HG03565 (cell line): Measurements from ENCODE around the gene ZNF219.

Source experiments
- ATAC-seq: cut with Tn5 transposase; IDR thresholded peaks from one replicate; pipeline ENCODE4 v1.9.1; 2021; ENCODE audit warnings: mild to moderate bottlenecking, moderate library complexity; ENCODE audit not compliant: unreplicated experiment

The ZNF219 gene

DNA sequence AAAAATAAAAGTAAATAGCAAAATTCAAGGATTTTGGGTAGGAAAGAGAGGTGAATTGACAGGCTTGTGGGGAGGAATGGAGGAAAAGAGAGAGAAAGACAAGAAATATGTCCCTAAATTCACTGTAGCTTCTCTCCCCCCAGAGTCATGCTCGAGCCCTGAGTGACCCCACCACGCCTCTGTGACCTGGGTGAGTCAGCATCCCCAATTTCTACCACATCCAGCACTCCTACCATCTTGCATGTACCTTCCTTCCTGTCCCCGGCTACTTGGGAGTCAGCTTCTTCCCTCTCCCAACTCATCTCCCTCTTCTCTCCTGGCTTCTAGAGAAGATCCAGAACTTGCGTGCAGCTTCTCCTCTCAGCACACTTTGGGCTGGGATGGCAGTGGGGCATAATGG is 9.8 kb downstream of the ZNF219 start:
- ATAC-seq: no peak

DNA sequence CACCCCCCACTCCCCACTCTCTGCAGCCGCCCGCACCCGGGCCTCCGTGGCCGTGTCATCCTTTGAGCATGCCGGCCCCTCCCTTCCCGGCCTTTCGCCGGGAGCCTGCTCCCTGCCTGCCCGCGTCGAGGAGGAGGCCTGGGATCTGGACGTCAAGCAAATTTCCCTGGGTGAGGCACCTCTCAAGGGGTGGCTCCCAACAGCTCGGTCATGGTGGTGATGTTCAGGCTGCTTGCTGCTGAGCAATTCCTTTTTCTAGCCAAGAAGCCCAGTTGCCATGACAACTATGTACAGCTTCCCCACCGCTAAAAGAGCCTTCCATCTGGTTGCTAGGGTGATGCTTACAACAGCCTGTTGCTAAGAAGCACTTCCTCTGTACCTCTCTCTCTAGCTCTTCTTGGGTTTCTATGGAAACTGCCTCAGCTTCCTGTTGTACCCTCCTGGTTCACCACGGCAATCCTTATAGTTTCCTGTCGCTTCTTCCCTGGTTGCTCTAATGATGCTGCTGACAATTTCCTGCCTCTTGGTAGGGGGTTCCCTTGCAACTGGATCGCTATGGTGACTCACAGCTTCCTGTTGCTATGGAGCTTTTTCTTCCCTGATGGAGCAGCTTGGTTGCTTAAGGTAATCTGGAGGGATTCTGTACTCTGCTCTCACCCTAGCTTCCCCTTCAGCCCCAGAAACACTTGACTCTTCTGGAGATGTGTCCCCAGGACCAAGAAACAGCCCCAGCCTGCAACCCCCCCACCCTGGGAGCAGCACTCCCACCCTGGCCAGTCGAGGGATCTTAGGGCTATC is 11.0 kb downstream of the ZNF219 start:
- peak; percentile 57 for ATAC-seq

DNA sequence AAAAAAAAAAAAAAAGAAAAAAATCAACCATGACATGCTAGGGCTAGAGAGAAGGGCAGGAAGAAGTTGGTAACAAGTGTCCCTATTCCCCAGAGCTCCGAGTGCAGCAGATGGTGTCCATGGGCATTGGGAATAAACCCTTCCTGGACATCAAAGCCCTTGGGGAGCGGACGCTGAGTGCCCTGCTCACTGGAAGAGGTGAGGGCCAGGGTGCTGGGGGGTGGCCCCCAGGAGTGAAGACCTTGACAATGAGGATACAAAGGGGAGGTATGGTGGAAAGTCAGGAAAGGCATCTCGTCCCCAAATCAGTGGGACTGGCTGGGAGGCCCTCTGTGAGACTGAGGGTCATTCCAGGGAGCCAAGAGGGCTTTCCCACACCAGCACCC is 11.6 kb downstream of the ZNF219 start:
- ATAC-seq: no peak

DNA sequence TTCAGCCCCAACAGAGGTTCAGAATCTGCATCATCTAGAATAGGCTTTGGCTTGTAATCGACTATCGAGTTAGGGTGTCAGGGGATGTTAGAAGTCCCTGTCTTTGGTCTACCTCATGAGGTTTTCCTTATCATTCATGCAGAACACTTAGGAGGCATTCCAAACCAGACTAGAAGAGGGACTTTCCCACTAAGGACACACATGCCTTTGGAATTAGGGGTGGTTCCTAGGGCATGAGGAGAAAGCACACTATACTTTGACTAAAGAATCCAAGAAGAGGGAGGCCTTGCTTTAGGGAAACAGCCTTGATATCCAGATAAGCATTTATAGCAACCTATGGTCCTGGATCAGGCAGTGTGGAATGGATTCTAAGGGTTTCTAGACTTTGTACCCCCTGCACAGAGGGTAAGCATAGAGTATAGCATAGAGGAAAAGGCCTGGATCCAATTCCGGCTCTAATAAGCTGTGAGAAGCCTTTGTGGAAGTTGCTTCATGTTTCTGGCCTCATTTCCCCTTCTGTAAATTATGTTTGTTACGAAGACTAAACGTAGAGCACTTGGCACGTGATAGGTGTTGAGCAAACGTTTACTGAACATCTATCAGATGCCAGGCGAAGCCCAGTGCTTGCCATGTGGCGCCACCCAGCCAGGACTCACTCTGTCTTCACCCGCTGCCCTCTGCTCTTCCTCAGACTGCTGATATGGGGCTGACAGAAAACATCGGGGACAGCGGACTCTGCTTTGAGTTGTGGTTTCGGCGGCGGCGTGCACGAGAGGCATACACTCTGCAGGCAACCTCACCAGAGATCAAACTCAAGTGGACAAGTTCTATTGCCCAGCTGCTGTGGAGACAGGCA is 13.2 kb downstream of the ZNF219 start:
- no peak for ATAC-seq

DNA sequence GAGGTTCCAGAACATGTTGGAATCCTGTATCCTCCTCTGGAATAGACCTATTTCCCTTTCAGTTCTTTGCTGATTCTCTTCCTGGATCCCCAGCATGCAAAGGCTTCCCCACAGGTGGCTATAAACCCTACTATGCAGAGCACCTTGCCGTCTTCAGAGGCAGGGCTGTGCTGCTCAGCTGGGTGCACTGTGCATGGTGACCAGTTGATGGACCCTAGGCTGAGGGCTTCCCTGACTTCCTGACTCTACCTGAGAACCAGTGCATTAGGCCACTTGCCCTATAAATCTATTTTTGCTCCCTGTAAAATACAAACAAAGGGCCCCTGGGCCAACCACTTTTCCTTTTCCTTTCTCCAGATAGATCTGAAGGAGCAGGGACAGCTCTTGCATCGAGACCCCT is 14.1 kb downstream of the ZNF219 start:
- no peak for ATAC-seq

DNA sequence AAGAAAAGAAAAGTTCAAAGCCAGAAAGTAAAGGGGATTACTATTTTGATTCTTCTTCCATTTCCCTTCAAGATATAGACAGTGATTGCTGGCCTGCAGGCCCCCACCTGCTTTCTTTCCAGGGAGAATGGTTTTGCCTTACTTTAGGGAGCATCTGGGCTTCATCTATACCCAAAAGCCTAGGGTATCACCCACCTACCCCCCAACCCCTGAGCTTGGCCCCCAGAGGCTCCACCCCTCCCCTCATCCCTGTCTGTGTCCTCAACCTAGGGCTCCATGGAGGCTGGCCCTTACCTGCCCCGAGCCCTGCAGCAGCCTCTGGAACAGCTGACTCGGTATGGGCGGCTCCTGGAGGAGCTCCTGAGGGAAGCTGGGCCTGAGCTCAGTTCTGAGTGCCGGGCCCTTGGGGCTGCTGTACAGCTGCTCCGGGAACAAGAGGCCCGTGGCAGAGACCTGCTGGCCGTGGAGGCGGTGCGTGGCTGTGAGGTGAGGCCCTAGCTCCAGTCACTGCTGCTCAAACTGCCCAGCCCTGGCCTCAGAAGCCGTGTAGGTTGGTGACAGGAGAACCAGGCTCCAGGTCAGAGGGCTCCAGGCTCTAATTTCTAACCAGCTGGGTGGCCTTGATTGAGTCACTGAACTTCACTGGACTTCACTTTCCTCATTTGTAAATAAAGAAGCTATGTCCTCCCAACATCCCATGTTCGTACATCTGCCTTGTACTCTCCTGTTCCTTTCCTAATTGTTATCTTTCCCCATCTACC is 14.7 kb downstream of the ZNF219 start:
- ATAC-seq: no peak

DNA sequence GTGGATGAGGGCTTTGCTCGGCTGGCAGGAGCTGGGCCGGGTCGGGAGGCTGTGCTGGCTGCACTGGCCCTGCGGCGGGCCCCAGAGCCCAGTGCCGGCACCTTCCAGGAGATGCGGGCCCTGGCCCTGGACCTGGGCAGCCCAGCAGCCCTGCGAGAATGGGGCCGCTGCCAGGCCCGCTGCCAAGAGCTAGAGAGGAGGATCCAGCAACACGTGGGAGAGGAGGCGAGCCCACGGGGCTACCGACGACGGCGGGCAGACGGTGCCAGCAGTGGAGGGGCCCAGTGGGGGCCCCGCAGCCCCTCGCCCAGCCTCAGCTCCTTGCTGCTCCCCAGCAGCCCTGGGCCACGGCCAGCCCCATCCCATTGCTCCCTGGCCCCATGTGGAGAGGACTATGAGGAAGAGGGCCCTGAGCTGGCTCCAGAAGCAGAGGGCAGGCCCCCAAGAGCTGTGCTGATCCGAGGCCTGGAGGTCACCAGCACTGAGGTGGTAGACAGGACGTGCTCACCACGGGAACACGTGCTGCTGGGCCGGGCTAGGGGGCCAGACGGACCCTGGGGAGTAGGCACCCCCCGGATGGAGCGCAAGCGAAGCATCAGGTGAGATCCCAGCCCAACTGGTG is 16.8 kb downstream of the ZNF219 start:
- ATAC-seq: no peak

DNA sequence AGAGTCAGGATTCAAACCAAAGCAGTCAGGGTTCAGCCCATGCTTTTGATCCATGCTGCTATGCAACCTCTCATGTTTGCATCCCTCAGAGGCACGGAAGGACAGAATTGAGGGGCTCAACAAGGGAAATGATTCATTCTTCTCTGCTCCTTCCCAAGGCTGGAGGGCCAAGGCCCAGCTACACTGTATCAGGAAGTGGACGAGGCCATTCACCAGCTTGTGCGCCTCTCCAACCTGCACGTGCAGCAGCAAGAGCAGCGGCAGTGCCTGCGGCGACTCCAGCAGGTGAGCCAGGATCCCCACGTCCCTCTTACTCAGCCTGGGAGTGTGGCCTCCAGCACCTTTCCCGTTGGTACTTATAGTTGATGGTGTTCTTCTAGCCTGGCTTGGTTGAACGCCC is 19.7 kb downstream of the ZNF219 start:
- ATAC-seq: no peak

DNA sequence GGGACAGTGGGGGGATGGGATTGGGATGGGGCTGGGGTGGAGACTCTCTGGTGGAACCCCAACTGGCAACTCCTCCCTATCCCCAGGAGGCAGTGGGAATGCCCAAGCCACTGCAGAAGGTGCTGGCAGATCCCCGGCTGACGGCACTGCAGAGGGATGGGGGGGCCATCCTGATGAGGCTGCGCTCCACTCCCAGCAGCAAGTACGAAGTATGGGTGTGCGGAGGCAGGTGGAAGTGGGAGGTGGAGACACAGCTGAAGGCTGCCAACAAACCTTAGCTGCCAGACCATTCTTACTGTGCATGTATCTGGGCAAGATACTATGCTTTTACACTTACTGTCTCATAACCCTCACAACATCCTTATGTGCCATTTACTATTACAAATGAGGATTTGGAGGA is 20.2 kb downstream of the ZNF219 start:
- no peak for ATAC-seq

DNA sequence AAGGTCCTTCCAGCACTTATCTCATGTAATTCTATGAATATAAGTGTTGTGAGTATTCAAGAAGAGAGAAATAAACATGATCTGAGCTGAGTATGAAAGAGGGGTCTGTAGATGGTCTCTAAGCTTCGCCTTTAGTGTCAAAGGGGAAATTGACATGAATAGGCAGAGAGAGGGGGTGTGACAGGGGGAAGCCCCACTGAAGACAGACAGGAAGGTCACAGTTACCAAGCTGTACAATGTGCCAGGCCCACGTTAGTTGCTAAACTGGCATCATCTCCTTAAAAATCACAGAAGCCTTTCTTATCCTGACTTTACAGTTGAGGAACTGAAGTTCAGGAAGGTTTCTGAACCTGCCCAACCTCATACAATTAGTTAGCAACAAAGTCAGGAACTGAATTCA is 20.8 kb downstream of the ZNF219 start:
- ATAC-seq: no peak

DNA sequence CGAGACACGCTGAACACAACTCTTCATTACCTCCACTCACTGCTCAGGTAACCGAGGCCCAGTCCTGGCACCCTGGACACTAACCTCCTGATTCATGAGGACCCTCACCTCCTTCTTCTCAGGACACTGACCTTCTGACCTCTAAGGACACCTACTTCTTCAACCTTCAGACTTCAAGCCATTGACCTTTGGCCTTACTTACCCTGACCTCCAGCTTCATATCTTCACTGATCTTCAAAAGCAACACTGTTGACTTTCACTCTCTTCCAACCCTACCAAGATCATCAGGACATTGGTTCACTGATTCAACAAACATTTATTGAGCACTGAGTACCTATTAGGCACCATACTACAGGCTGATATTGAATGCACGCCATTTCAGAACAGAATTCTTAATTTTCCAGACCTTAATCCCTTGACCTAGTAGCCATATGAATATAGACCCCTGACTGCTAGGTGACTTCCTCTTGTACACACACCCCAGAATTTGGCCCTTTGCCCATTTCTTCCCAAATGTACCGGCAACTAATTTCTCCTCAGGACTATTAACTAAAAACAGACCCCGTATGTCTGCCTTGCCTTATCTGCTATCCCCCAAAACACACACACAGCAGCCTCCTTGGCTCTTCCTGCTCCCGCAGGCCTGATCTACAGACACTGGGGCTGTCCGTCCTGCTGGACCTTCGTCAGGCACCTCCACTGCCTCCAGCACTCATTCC is 22.6 kb downstream of the ZNF219 start:
- ATAC-seq: no peak

DNA sequence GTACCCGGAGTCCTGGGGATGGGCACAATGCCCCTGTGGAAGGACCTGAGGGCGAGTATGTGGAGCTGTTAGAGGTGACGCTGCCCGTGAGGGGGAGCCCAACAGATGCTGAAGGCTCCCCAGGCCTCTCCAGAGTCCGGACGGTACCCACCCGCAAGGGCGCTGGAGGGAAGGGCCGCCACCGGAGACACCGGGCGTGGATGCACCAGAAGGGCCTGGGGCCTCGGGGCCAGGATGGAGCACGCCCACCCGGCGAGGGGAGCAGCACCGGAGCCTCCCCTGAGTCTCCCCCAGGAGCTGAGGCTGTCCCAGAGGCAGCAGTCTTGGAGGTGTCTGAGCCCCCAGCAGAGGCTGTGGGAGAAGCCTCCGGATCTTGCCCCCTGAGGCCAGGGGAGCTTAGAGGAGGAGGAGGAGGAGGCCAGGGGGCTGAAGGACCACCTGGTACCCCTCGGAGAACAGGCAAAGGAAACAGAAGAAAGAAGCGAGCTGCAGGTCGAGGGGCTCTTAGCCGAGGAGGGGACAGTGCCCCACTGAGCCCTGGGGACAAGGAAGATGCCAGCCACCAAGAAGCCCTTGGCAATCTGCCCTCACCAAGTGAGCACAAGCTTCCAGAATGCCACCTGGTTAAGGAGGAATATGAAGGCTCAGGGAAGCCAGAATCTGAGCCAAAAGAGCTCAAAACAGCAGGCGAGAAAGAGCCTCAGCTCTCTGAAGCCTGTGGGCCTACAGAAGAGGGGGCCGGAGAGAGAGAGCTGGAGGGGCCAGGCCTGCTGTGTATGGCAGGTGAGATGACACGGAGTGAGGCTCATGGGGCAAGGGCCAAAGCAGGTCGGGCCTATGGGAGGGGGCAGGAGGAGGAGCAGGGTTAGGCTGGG is 23.8 kb downstream of the ZNF219 start:
- ATAC-seq: no peak

DNA sequence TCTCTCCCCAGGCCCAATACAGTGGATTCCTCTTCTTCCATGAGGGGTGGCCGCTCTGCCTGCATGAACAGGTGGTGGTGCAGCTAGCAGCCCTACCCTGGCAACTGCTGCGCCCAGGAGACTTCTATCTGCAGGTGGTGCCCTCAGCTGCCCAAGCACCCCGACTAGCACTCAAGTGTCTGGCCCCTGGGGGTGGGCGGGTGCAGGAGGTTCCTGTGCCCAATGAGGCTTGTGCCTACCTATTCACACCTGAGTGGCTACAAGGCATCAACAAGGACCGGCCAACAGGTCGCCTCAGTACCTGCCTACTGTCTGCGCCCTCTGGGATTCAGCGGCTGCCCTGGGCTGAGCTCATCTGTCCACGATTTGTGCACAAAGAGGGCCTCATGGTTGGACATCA is 24.5 kb downstream of the ZNF219 start:
- ATAC-seq: no peak

DNA sequence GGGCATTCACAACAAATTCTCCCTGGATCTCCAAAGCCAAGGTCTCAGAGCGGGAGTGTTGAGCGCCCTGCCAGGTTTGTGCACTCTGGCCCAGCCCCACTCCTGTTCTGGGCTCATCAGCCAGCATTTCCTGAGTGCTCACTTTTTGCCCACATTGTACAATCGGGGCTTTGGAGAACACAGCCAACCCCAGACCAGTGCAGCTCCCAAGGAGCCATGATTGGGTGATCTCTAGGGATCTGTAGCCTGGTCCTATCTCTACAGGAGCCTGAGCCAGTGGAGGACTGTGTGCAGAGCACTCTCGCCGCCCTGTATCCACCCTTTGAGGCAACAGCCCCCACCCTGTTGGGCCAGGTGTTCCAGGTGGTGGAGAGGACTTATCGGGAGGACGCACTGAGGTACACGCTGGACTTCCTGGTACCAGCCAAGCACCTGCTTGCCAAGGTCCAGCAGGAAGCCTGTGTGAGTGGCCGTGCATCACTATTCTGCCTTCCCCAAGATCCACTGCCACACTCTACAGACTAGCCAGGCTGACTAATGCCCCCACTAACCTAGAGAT is 25.6 kb downstream of the ZNF219 start:
- no peak for ATAC-seq

DNA sequence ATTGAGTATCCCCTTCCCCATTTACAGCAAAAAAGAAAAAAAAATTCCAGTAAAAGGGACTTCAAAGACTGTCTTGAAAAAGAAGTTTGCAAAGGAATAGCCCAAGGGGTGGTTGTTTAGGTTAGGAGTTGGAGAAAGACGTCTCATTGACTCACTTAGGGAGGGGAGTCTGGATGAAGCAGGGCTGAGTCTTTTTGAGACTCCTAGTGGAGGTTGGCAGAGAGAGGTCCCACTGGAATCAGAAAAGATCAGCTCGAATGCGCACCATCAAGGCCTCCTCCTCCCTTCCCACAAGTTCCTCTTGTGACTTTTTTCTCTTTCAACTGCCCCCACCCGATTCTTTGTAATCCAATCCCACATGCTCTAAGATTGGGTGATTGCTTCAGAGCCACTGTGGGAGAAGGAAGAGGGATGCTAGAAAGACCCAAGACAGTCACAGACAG is 26.4 kb downstream of the ZNF219 start:
- ATAC-seq: no peak

DNA sequence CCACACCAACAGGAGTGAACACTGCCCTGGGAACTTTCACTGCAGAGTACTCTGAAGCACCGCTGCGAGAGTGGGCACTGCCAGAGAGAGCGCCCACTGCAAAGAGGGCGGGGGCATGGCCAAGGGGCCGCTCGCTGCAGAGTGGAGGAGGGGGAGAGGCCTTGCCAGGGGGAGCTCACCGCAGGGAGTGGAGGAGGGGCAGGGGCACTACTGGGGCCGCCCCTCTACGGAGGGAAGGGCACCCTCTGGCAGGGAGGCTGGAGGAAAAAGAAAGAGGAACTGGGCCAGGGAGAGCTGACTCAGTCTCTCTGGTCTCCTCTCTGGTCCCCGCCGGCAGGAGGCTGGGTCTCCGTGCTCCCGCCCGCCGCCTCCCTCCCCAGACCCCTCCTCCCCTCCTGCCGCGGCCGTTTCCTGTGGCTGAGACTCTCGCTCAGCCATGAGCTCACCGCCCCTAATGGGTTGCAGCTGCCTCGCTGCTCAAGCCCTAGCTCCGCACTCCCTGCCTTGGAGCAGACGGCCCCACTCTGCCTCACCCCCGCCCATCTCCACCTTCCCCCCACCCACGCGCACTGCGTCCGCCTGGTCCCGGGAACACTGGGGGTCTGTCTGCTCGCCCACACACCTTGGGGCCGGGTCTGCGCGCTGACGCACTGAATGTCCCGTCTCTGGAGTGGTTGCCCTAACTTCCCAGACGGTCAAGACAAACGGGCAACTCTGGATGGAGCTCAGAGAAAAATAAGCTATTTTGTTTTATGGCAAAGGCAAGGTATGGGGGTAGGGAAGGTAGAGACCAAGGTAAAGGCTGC is 27.0 kb downstream of the ZNF219 start:
- peak; percentile 49 for ATAC-seq

DNA sequence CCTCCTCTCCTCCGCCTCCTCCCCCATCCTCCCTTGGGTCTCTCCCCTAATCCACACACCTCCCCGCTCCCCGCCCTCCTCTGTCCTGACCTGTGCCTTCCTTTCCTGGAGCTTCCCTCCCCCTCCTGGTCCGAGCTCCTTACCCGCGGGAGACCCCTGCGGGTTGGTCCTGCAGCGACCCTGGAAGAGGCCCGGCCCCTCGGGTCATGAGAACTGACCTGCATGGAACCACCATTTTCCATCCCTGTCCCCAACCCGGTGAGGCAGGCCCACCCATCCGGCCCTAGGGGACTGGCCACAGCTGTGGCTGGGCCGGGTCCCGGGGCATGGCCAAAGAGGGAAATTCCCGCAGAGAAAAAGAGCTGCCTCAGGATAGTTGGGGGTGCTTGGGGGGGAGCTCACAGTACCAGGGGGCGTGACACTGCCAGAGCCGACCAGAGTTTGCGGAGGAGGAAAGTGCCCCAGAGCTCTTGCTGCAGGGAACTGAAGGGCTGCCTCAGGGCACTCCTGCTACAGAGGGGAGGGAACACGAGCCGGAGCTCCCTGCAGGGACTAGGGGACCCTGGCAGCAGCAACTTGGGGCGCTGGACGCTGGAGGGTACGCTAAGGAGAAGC is 27.7 kb downstream of the ZNF219 start:
- ATAC-seq: no peak

DNA sequence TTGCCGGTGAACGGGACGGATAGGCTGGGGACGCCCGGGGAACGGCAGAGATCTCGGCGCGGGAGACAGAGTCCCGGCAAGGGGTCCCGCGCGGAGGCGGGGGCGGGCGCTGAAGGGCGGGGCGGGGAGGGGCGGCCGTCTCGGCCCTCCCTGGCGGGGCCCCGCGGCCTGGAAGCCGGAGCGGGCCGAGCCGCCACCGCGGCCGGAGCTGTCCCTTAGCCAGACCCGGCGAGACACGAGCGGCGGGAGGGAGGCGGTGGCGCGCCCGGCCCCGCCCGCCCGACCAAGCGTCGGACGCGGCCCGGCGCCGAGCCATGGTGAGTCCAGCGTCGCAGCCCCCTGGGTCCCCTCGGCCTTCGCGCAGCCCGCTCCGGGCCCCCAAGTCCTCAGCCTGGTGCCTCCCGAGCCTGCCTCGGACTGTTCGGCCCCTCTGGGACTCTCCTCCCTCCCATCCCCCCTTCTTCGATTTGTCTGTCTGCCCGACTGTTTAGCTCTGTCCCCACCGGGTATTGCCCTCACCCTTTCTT is 28.3 kb downstream of the ZNF219 start, which contains the start of gene ARHGEF40:
ARHGEF40 (plus strand) TSS at position 222 of the 527 bp plus-strand sequence; CDS start at position 315, 93 bp downstream.
- ATAC-seq: no peak
